Ishikawa (cell line): ENCODE measurements around the gene RPS14.

Experiments
- CEBPB ChIP-seq: IDR thresholded peaks from 2 replicates; pipeline ENCODE4 v1.6.1; 2012
- CREB1 ChIP-seq: IDR thresholded peaks from 2 replicates; pipeline ENCODE4 v1.6.1; 2012; ENCODE audit warnings: low read depth
- EGR1 ChIP-seq: IDR thresholded peaks from 2 replicates; pipeline ENCODE4 v1.6.1; 2012
- EP300 ChIP-seq: IDR thresholded peaks from 2 replicates; pipeline ENCODE4 v1.6.1; 2012; ENCODE audit warnings: borderline replicate concordance
- FOXM1 ChIP-seq: IDR thresholded peaks from 2 replicates; pipeline ENCODE4 v1.6.1; 2012; ENCODE audit warnings: low read depth, borderline replicate concordance
- MAX ChIP-seq: IDR thresholded peaks from 2 replicates; pipeline ENCODE4 v1.6.1; 2012
- NFIC ChIP-seq: IDR thresholded peaks from 2 replicates; pipeline ENCODE4 v1.6.1; 2012
- RAD21 ChIP-seq: IDR thresholded peaks from 2 replicates; pipeline ENCODE4 v1.6.1; 2012; ENCODE audit warnings: low read depth
- TAF1 ChIP-seq: IDR thresholded peaks from 2 replicates; pipeline ENCODE4 v1.6.1; 2012; ENCODE audit warnings: low read depth, mild to moderate bottlenecking
- TCF12 ChIP-seq: IDR thresholded peaks from 2 replicates; pipeline ENCODE4 v1.6.1; 2012; ENCODE audit warnings: low read depth
- TEAD4 ChIP-seq: IDR thresholded peaks from 2 replicates; pipeline ENCODE4 v1.6.1; 2012
- USF1 ChIP-seq: IDR thresholded peaks from 2 replicates; pipeline ENCODE4 v1.6.1; 2012
- YY1 ChIP-seq: IDR thresholded peaks from 2 replicates; pipeline ENCODE4 v1.6.1; 2012; ENCODE audit warnings: low read depth
- ZBTB7A ChIP-seq: IDR thresholded peaks from 2 replicates; pipeline ENCODE4 v1.6.1; 2012; ENCODE audit warnings: low read depth
- TF ChIP-seq, protein P1 (sequence below): IDR thresholded peaks from 2 replicates; pipeline ENCODE4 v1.6.1; 2012; ENCODE audit warnings: low read depth, mild to moderate bottlenecking

RPS14 gene

DNA sequence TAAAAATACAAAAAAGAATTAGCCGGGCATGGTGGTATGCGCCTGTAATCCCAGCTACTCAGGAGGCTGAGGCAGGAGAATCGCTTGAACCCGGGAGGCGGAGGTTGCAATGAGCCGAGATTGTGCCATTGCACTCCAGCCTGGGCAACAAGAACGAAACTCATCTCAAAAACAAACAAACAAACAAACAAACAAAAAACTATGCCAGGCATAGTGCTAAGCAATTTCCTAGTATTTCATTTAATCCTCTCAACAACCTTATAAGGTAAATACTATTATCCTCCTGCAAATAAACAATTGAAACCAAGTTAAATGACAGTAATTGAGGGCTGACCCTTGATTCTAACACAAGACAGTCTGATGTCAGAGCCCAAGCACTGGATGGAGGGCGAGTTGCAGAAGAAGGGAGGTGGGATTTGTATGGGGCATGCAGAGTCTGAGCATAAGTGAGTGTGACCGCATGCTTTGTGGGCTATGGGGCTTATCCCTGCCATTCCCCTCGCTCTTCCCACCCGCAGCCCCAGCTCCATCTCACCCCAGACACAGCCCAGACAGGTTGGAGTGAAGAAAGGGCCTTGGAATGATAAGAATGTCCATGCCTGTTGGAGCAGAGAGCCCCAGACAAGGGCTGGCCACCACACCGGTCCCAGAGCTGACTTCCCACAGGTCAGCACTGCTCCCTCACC lies 24.3 kb upstream of the RPS14 start:
- TF ChIP-seq EP300 = peak; percentile 100
- no peak; the same call in 1 of the 2 replicates for TF ChIP-seq TAF1
- TF ChIP-seq RAD21 = peak; percentile 36; the same call in 1 of the 2 replicates
- peak; percentile 83 for TF ChIP-seq MAX
- TF ChIP-seq FOXM1 = peak; percentile 99
- TF ChIP-seq USF1 = peak; percentile 34; the same call in 1 of the 2 replicates
- TF ChIP-seq TEAD4 = peak; percentile 100
- TF ChIP-seq NFIC = peak; percentile 95
- no peak for TF ChIP-seq EGR1
- TF ChIP-seq ZBTB7A = peak; percentile 51; the same call in 1 of the 2 replicates
- TF ChIP-seq, protein P1, sequence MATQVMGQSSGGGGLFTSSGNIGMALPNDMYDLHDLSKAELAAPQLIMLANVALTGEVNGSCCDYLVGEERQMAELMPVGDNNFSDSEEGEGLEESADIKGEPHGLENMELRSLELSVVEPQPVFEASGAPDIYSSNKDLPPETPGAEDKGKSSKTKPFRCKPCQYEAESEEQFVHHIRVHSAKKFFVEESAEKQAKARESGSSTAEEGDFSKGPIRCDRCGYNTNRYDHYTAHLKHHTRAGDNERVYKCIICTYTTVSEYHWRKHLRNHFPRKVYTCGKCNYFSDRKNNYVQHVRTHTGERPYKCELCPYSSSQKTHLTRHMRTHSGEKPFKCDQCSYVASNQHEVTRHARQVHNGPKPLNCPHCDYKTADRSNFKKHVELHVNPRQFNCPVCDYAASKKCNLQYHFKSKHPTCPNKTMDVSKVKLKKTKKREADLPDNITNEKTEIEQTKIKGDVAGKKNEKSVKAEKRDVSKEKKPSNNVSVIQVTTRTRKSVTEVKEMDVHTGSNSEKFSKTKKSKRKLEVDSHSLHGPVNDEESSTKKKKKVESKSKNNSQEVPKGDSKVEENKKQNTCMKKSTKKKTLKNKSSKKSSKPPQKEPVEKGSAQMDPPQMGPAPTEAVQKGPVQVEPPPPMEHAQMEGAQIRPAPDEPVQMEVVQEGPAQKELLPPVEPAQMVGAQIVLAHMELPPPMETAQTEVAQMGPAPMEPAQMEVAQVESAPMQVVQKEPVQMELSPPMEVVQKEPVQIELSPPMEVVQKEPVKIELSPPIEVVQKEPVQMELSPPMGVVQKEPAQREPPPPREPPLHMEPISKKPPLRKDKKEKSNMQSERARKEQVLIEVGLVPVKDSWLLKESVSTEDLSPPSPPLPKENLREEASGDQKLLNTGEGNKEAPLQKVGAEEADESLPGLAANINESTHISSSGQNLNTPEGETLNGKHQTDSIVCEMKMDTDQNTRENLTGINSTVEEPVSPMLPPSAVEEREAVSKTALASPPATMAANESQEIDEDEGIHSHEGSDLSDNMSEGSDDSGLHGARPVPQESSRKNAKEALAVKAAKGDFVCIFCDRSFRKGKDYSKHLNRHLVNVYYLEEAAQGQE = no peak
- TF ChIP-seq YY1 = 0 out of 2 replicates have a peak, but pooled peaks have one; percentile 47
- peak; percentile 64; the same call in 1 of the 2 replicates for TF ChIP-seq CEBPB
- no peak for TF ChIP-seq CREB1
- peak; percentile 99 for TF ChIP-seq TCF12

DNA sequence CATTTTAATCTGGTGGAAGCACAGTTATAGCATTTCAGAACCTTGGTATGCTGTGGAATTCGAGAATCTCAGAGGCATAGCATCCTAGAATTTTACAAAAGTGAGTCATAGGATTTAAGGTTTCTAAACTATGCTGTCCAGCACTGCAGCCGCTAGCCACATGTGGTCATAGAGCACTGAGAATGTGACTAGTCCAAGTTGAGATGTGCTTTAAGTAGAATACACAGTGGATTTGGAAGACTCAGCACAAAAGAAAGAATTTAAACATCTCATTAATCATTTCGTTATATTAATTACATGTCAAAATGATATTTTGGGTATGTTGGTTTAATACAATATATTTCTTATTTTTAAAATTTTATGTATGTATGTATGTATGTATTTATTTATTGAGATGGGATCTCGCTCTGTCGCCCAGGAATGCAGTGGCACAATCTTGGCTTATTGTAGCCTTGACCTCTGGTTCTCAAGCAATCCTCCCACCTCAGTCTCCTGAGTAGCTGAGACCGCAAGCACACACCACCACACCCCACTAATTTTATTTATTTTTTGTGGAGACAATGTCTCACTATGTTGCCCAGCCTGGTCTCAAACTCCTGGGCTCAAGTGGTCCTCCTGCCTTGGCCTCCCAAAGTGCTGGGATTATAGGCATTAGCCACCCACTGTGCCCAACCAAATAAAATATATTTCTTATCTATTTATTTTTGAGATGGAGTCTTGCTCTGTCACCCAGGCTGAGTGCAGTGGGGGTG lies 20.4 kb upstream of the RPS14 start:
- TF ChIP-seq FOXM1 = peak; percentile 74
- no peak for TF ChIP-seq CREB1
- peak; percentile 76 for TF ChIP-seq TCF12
- peak; percentile 98 for TF ChIP-seq TEAD4
- no peak for TF ChIP-seq YY1
- TF ChIP-seq RAD21 = 0 out of 2 replicates have a peak, but pooled peaks have one; percentile 1
- TF ChIP-seq, protein P1 = peak; percentile 69
- TF ChIP-seq EGR1 = no peak
- no peak for TF ChIP-seq USF1
- no peak for TF ChIP-seq ZBTB7A
- peak; percentile 62 for TF ChIP-seq NFIC
- TF ChIP-seq EP300 = peak; percentile 93
- TF ChIP-seq MAX = peak; percentile 69
- 0 out of 2 replicates have a peak, but pooled peaks have one; percentile 23 for TF ChIP-seq CEBPB

DNA sequence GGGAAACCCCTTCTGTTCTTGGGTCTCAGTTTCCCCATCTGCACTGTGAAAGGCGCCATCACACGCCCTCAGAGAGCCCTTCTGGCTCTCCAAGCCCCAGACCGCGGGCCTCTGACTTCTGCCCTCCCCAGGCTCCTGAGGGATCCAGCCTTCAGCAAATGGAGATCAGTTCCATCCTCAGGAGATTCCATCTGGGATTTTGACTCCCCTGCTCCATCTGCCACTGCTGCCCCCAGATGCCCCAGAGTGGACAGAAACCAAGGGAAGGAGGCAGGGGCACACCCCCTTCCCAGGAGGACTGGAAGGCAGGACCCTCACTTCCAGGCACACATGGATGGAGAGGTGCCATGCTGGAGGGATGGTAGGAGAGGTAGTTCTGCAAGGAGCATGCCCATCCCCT lies 18.7 kb upstream of the RPS14 start:
- TF ChIP-seq, protein P1 = no peak
- TF ChIP-seq TEAD4 (no peak), EP300 (no peak), CREB1 (no peak), RAD21 (no peak), MAX (no peak), CEBPB (no peak), TAF1 (no peak), USF1 (no peak), FOXM1 (no peak), NFIC (no peak), YY1 (no peak), TCF12 (no peak), EGR1 (no peak), ZBTB7A (no peak)
